ENCODE measurements around the gene C17orf113.

DNA sequence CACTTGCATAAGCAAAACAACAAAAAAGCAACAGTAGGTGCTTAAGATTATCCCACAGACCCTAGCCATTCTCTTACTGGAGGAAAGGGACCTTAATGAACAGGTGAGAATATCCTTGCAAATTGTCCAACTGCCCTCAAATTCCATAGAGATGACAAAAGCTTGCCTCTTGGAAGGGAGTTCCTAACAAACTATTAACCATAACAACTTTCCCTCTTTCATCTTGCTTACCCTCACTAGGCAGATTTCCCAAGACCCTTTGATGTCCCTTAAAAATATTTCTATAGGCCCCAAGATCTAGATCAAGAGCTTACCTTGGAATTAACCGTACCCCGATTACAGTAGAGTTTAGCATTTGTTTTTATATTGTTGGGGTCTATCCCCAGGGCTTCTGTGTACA, 62.0 kb downstream of the C17orf113 start:
- TF ChIP-seq, protein P1, sequence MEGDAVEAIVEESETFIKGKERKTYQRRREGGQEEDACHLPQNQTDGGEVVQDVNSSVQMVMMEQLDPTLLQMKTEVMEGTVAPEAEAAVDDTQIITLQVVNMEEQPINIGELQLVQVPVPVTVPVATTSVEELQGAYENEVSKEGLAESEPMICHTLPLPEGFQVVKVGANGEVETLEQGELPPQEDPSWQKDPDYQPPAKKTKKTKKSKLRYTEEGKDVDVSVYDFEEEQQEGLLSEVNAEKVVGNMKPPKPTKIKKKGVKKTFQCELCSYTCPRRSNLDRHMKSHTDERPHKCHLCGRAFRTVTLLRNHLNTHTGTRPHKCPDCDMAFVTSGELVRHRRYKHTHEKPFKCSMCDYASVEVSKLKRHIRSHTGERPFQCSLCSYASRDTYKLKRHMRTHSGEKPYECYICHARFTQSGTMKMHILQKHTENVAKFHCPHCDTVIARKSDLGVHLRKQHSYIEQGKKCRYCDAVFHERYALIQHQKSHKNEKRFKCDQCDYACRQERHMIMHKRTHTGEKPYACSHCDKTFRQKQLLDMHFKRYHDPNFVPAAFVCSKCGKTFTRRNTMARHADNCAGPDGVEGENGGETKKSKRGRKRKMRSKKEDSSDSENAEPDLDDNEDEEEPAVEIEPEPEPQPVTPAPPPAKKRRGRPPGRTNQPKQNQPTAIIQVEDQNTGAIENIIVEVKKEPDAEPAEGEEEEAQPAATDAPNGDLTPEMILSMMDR (IDR thresholded peaks at IDR 0.05), result no peak
- no peak for TF ChIP-seq ZFX (IDR thresholded peaks at IDR 0.05; ENCODE audit: borderline replicate concordance)

Data from 22Rv1 (cell line).